Mucosa of descending colon (tissue), 3 donors: ENCODE data around the gene APOBR. TPM values are rescaled to one million over a fixed set of nuclear protein-coding genes. Genes with fewer than 3 reads are reported as not detected.

ENCODE experiments used
- ATAC-seq: fragments of 200-7000 bp; cut with Tn5 transposase; one replicate; pipeline ENCODE4 v1.9.1; 2020; ENCODE audit warnings: mild to moderate bottlenecking, moderate library complexity
- DNase-seq, 3 donors: peaks; one replicate each; pipeline ENCODE4 v3.0.0-alpha.2; 2020
- H3K36me3 ChIP-seq: fragments of 200-600 bp; one replicate; pipeline ENCODE4 v1.8.0; 2021; ENCODE audit warnings: low read depth, mild to moderate bottlenecking
- H3K4me1 ChIP-seq: fragments of 200-600 bp; one replicate; pipeline ENCODE4 v1.8.0; 2021; ENCODE audit warnings: low read depth, mild to moderate bottlenecking
- H3K4me3 ChIP-seq: fragments of 200-600 bp; one replicate; pipeline ENCODE4 v1.8.0; 2021; ENCODE audit warnings: mild to moderate bottlenecking
- H3K9me3 ChIP-seq: fragments of 200-600 bp; one replicate; pipeline ENCODE4 v1.8.0; 2021; ENCODE audit warnings: mild to moderate bottlenecking
- intact Hi-C, 2 donors: fragments of 100-400 bp; cut with DNase I in 1 of 2; cut with micrococcal nuclease in 1 of 2; formaldehyde crosslinking; loops; one replicate each; pipeline versions ENCODE4 v1.11.0 to v1.11.1; 2022; cut with DNase I, micrococcal nuclease
- total RNA-seq, 3 donors: library from RNA; stranded (reverse); fragmentation: NEBNext Ultra II Directional in 2 of 3; extraction: Animal tissue kit (Norgen Biotek cat#: 25700) in 2 of 3; gene quantifications; one replicate each; pipeline versions ENCODE4 v1.2.1 to v1.2.4, GENCODE V29; 2021 to 2023
- TF ChIP-seq, protein P1 (sequence below): fragments of 200-600 bp; IDR thresholded peaks from one replicate; pipeline ENCODE4 v1.8.0; 2022; ENCODE audit warnings: antibody characterized with exemption, mild to moderate bottlenecking
- donor health status: DM: no; HTN: no; CAD: no; lungs with moderate emphysema.
- donor health status: DM: no; HTN: no; CAD: no.
- donor health status: DM: no; HTN: yes; CAD: no.

APOBR gene
- total RNA-seq, 3 donors from 2014 or later, result 28.8 to 65.4 (median 57.2) TPM

DNA sequence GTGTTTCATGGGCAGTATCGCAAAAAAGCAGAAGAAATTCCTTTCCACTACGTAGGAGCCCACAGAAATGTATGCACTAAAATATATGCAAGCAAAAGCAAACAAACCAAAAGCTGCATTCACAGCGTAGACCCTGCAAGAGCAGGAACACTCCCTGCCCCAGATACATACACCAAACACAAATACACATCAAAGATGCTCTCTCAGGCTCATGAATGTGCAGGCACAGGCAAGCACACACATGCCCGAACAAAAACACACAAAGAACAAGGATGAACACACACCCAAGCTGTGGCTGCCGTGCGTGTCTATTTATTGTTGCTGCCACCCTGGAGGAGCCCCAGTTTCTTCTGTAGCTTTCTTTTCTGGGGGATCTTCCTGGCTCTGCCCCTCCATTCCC is 42.6 kb downstream of the APOBR start:
- no peak overlapping the region for H3K4me3 ChIP-seq
- no peaks in the 10 kb centered on the region for H3K9me3 ChIP-seq
- intact Hi-C loops, result no loop called here
- no peaks in the 10 kb centered on the region for H3K36me3 ChIP-seq
- TF ChIP-seq, protein P1, sequence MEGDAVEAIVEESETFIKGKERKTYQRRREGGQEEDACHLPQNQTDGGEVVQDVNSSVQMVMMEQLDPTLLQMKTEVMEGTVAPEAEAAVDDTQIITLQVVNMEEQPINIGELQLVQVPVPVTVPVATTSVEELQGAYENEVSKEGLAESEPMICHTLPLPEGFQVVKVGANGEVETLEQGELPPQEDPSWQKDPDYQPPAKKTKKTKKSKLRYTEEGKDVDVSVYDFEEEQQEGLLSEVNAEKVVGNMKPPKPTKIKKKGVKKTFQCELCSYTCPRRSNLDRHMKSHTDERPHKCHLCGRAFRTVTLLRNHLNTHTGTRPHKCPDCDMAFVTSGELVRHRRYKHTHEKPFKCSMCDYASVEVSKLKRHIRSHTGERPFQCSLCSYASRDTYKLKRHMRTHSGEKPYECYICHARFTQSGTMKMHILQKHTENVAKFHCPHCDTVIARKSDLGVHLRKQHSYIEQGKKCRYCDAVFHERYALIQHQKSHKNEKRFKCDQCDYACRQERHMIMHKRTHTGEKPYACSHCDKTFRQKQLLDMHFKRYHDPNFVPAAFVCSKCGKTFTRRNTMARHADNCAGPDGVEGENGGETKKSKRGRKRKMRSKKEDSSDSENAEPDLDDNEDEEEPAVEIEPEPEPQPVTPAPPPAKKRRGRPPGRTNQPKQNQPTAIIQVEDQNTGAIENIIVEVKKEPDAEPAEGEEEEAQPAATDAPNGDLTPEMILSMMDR, result no peak
- H3K4me1 ChIP-seq, result peaks cover 31% of the 10 kb centered on the region
- ATAC-seq, result no peak
- no peak for DNase-seq

DNA sequence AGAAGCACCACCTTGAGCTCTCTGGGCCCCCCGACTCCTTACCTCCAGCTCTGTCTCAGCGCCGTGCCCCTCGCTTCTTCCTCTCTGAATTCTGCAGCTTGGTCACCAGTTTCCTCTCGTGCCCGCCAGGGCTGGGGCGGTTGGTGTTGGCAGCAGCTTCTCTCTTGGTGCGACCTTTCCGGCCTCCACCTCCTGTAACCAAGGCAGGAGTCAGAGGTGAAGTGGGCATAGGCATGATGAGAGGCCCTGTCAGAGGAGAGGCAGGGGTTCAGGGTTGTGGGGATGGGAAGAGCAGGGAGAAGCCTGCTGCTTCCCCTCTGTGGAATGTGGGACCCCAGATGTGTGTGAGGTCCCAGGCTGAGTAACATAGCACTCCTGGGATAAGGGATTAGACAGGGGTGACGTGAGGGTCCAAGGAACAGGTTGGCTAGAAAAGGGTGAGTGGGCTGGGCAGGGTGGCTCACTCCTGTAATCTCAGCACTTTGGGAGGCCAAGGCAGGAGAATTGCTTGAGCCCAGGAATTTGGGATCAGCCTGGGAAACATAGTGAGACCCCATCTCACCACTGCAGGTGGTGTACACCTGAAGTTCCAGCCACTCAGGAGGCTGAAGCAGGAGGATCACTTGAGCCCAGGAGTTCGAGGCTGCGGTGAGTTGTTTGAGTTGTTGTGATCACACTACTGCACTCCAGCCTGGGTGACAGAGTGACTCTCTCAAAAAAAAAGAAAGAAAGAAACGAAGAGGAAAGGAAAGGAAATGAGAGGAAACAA is 43.7 kb downstream of the APOBR start:
- no peaks in the 10 kb centered on the region for H3K9me3 ChIP-seq
- peaks cover 28% of the 10 kb centered on the region for H3K4me1 ChIP-seq
- DNase-seq (peak in 2 of 3 donors; percentile 58 to 60), ATAC-seq (peak; percentile 1)
- peak overlapping the region; percentile 20 for H3K4me3 ChIP-seq
- no peaks in the 10 kb centered on the region for H3K36me3 ChIP-seq
- TF ChIP-seq, protein P1, result no peak
- intact Hi-C loops, result no loop called here

DNA sequence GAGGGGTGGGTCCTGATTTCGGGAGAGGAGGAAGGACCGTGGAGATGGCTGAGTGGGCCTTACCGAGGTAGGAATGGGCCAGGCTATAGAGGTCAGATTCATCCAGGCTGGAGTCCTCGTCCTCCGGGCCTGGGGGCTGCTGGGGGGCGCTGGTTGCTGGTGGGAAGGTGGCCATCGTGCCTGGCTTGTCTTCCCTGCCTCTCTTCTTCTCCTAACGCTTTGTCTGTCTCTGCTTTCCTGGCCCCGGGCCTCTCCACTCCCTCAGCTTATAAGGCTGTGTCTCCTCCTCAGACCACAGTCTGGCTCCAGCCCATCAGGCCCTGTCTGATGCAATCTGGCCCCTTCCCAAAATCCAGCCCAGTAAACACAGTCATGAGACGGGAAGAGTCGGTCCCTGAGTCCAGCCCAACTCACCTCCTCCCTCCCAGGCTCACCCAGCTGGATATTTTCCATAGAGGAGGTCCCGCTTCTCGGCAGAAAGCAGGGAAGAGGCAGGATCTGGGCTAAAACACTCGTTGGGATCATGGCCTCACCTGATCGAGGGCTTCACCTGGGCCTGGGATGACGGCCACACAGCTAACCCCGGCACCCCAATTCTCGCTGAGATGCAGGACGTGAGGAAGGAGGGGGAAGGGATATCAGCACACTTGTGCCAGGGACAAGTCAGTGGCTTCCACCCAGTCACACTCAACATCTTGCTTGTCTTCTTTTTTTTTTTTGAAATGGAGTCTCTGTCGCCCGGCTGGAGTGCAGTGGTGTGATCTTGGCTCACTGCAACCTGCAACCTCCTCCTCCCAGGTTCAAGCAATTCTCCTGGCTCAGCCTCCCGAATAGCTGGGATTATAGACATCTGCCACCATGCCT is 44.5 kb downstream of the APOBR start, which contains the start of gene NUPR1:
Gene NUPR1 (minus strand): TSS at position 242 of the 864 bp plus-strand sequence. CDS start 67 bp downstream, at position 175.
- TF ChIP-seq, protein P1, result no peak
- Histone ChIP-seq H3K36me3 (no peaks in the 10 kb centered on the region), H3K4me1 (peaks cover 27% of the 10 kb centered on the region), H3K9me3 (no peaks in the 10 kb centered on the region), H3K4me3 (peak within 1 kb of the TSS; percentile 20)
- ATAC-seq (peak; percentile 72), DNase-seq (peak; percentile 89 to 93 (median 90))
- intact Hi-C loops, result no loop called here

DNA sequence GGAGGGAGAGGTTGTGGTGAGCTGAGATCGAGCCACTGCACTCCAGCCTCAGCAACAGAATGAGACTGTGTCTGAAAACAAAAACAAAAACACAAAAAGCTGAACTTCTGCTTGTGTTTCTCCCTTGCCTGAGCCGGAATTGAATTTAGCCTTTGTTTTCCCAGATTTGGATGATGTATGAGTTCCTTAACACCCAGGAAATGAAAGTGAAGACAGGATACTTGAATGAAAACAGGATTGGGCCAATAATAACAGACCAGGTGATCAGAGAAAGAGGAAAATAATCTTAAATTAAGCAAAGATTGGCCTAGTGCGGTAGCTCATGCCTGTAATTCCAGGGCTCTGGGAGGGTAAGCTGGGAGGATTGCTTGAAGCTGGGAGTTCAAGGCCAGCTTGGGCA is 45.9 kb downstream of the APOBR start:
- intact Hi-C loops, result no loop called here
- no peak for ATAC-seq
- Histone ChIP-seq H3K4me3 (no peak overlapping the region), H3K36me3 (no peaks in the 10 kb centered on the region), H3K9me3 (no peaks in the 10 kb centered on the region), H3K4me1 (peaks cover 27% of the 10 kb centered on the region)
- TF ChIP-seq, protein P1, result no peak
- DNase-seq, result no peak

DNA sequence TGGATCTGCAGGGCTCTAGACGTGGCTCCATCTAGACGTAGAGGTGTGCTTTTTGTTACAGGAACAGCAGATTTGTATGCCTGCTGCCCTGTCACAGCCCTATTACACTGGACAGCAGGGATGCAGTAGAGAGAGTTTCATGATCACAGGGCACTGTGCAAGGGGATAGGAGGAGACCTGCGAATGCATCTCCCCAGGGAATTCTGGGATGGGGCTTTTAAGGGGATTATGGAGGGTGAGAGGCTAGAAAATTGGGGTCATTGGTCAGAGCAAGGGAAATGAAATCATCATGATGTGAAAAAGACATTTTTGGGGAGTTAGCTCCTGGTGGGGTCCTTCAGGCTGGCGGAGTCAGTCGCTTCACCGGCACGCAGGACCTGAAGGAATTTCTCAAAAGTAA is 48.2 kb downstream of the APOBR start:
- Histone ChIP-seq H3K4me1 (peaks cover 21% of the 10 kb centered on the region), H3K9me3 (no peaks in the 10 kb centered on the region), H3K4me3 (no peak overlapping the region), H3K36me3 (no peaks in the 10 kb centered on the region)
- ATAC-seq, result no peak
- DNase-seq, result no peak
- intact Hi-C loops, result no loop called here
- TF ChIP-seq, protein P1, result no peak
